ENCODE measurements around the gene FATE1.

Gene FATE1

DNA sequence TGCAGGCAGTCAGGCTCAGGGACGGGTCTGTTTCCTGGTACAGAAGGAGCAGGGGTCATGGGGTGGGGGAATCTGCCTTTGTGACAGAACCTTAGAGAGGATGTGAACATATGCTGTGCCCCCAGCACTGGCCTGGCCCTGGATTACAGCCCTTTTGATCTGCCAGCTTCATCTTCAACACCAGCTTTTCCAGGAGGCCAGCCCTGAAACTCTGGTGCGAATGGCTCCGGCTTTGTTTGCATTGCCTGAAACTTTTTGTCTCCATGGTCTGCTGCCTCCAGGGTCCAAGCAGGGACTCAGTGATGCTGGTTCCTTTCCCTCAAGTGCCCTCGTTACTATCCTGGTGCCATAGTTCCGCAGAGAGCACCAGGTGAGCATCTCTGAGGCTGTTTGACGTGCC is 20.9 kb downstream of the FATE1 start:
- FAIRE-seq (no peak), DNase-seq (ENCODE audit: insufficient read length, low spot score) (no peak)
- no peak for TF ChIP-seq POLR2A (IDR thresholded peaks at IDR 0.05; ENCODE audit: low read depth, low read length)
- no peak for TF ChIP-seq SPI1 (IDR thresholded peaks at IDR 0.05; ENCODE audit: low read depth, low read length)
- no peak for TF ChIP-seq PAX5 (IDR thresholded peaks at IDR 0.05; ENCODE audit: insufficient read depth, low read length, severe bottlenecking)
- TF ChIP-seq POU2F2 (IDR thresholded peaks at IDR 0.05; ENCODE audit: low read depth, low read length): no peak
- TF ChIP-seq TAF1 (IDR thresholded peaks at IDR 0.05; ENCODE audit: low read depth, low read length): no peak
- no peak for TF ChIP-seq POLR2AphosphoS5 (IDR thresholded peaks at IDR 0.05; ENCODE audit: low read depth, low read length)

GRCh38 chrX:151737494-151737893 is 21.7 kb downstream of the FATE1 start:
- no peak for FAIRE-seq
- no peak for DNase-seq (ENCODE audit: insufficient read length, low spot score)
- TF ChIP-seq PAX5 (IDR thresholded peaks at IDR 0.05; ENCODE audit: insufficient read depth, low read length, severe bottlenecking) (no peak), TAF1 (IDR thresholded peaks at IDR 0.05; ENCODE audit: low read depth, low read length) (no peak), POU2F2 (IDR thresholded peaks at IDR 0.05; ENCODE audit: low read depth, low read length) (no peak), POLR2A (IDR thresholded peaks at IDR 0.05; ENCODE audit: low read depth, low read length) (no peak), SPI1 (IDR thresholded peaks at IDR 0.05; ENCODE audit: low read depth, low read length) (no peak), POLR2AphosphoS5 (IDR thresholded peaks at IDR 0.05; ENCODE audit: low read depth, low read length) (no peak)

GRCh38 chrX:151738751-151739150 is 22.9 kb downstream of the FATE1 start:
- TF ChIP-seq SPI1 (IDR thresholded peaks at IDR 0.05; ENCODE audit: low read depth, low read length) (no peak), TAF1 (IDR thresholded peaks at IDR 0.05; ENCODE audit: low read depth, low read length) (no peak), POLR2A (IDR thresholded peaks at IDR 0.05; ENCODE audit: low read depth, low read length) (no peak), PAX5 (IDR thresholded peaks at IDR 0.05; ENCODE audit: insufficient read depth, low read length, severe bottlenecking) (no peak), POU2F2 (IDR thresholded peaks at IDR 0.05; ENCODE audit: low read depth, low read length) (no peak), POLR2AphosphoS5 (IDR thresholded peaks at IDR 0.05; ENCODE audit: low read depth, low read length) (no peak)
- no peak for FAIRE-seq
- DNase-seq (ENCODE audit: insufficient read length, low spot score): no peak

DNA sequence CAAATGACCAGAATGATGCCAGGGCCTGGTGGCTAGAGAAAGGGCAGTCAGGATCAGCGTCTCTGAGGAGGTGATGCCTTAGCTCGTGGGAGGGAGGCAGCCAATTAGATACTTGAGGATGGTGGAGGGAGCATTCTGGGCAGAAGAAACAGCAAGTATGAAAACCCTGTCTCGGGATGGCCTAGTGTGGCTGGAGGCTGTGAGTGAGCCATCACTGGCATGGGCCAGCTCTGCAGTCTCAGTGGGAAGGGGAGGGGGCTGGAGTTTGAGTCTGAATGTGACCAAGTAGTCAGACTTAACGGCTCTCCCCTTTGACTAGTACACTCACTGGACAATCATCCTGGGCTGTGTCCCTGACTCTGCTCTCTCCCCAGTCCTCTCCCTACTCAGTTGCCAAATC is 25.8 kb downstream of the FATE1 start:
- DNase-seq (ENCODE audit: insufficient read length, low spot score) (no peak), FAIRE-seq (no peak)
- TF ChIP-seq TAF1 (IDR thresholded peaks at IDR 0.05; ENCODE audit: low read depth, low read length): no peak
- TF ChIP-seq POU2F2 (IDR thresholded peaks at IDR 0.05; ENCODE audit: low read depth, low read length): no peak
- no peak for TF ChIP-seq POLR2AphosphoS5 (IDR thresholded peaks at IDR 0.05; ENCODE audit: low read depth, low read length)
- TF ChIP-seq PAX5 (IDR thresholded peaks at IDR 0.05; ENCODE audit: insufficient read depth, low read length, severe bottlenecking): no peak
- TF ChIP-seq SPI1 (IDR thresholded peaks at IDR 0.05; ENCODE audit: low read depth, low read length): no peak
- TF ChIP-seq POLR2A (IDR thresholded peaks at IDR 0.05; ENCODE audit: low read depth, low read length): no peak

GRCh38 chrX:151742311-151742710 is 26.5 kb downstream of the FATE1 start:
- DNase-seq (ENCODE audit: insufficient read length, low spot score): no peak
- TF ChIP-seq PAX5 (IDR thresholded peaks at IDR 0.05; ENCODE audit: insufficient read depth, low read length, severe bottlenecking): no peak
- TF ChIP-seq POLR2AphosphoS5 (IDR thresholded peaks at IDR 0.05; ENCODE audit: low read depth, low read length): no peak
- TF ChIP-seq POLR2A (IDR thresholded peaks at IDR 0.05; ENCODE audit: low read depth, low read length): no peak
- TF ChIP-seq SPI1 (IDR thresholded peaks at IDR 0.05; ENCODE audit: low read depth, low read length): no peak
- no peak for TF ChIP-seq POU2F2 (IDR thresholded peaks at IDR 0.05; ENCODE audit: low read depth, low read length)
- TF ChIP-seq TAF1 (IDR thresholded peaks at IDR 0.05; ENCODE audit: low read depth, low read length): no peak
- no peak for FAIRE-seq

- DNase-seq (ENCODE audit: insufficient read length, low spot score) (no peak), FAIRE-seq (no peak)
- no peak for TF ChIP-seq SPI1 (IDR thresholded peaks at IDR 0.05; ENCODE audit: low read depth, low read length)
- no peak for TF ChIP-seq TAF1 (IDR thresholded peaks at IDR 0.05; ENCODE audit: low read depth, low read length)
- TF ChIP-seq PAX5 (IDR thresholded peaks at IDR 0.05; ENCODE audit: insufficient read depth, low read length, severe bottlenecking): no peak
- no peak for TF ChIP-seq POLR2AphosphoS5 (IDR thresholded peaks at IDR 0.05; ENCODE audit: low read depth, low read length)
- TF ChIP-seq POU2F2 (IDR thresholded peaks at IDR 0.05; ENCODE audit: low read depth, low read length): no peak
- TF ChIP-seq POLR2A (IDR thresholded peaks at IDR 0.05; ENCODE audit: low read depth, low read length): no peak
Observed at GRCh38 chrX:151743651-151744470, 28.0 kb downstream of the FATE1 start.

DNA sequence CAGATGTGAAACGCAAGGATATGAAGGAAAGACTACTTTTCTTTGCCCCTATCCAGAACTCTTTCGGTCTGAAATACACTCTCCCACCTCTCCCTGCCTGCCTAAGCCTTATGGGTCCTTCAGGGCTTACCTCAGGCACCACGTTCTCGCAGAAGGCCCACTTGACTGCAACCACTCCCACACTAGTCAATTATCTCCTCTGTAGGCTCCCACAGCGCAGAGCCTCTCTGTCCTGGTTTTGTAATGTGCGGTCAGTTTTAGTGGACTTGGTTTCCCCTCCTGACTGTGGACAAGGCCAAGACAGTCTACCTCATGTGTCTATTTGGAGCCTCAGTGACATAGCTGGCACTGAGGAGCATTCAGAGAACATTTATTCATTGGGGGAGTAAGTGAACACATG is 29.8 kb downstream of the FATE1 start:
- FAIRE-seq (no peak), DNase-seq (ENCODE audit: insufficient read length, low spot score) (no peak)
- TF ChIP-seq PAX5 (IDR thresholded peaks at IDR 0.05; ENCODE audit: insufficient read depth, low read length, severe bottlenecking) (no peak), POLR2AphosphoS5 (IDR thresholded peaks at IDR 0.05; ENCODE audit: low read depth, low read length) (no peak), TAF1 (IDR thresholded peaks at IDR 0.05; ENCODE audit: low read depth, low read length) (no peak), POU2F2 (IDR thresholded peaks at IDR 0.05; ENCODE audit: low read depth, low read length) (no peak), POLR2A (IDR thresholded peaks at IDR 0.05; ENCODE audit: low read depth, low read length) (no peak), SPI1 (IDR thresholded peaks at IDR 0.05; ENCODE audit: low read depth, low read length) (no peak)

DNA sequence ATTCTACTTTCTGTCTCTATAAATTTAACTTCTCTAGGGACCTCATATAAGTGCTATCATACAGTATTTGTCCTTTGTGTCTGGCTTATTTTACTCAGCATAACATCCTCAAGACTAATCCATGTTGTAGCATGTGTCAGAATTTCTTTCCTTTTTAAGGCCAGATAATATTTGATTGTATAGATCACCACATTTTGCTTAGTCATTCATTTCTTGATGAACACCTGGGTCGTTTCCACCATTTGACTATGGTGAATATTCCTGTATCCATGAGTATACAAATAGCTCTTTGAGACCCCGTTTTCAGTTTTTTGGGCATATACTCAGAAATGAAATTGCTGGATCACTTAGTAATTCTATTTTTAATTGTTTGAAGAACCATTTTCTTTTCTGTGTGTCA is 30.7 kb downstream of the FATE1 start:
- no peak for FAIRE-seq
- TF ChIP-seq TAF1 (IDR thresholded peaks at IDR 0.05; ENCODE audit: low read depth, low read length): no peak
- no peak for TF ChIP-seq POLR2A (IDR thresholded peaks at IDR 0.05; ENCODE audit: low read depth, low read length)
- no peak for TF ChIP-seq SPI1 (IDR thresholded peaks at IDR 0.05; ENCODE audit: low read depth, low read length)
- TF ChIP-seq POLR2AphosphoS5 (IDR thresholded peaks at IDR 0.05; ENCODE audit: low read depth, low read length): no peak
- TF ChIP-seq PAX5 (IDR thresholded peaks at IDR 0.05; ENCODE audit: insufficient read depth, low read length, severe bottlenecking): no peak
- no peak for TF ChIP-seq POU2F2 (IDR thresholded peaks at IDR 0.05; ENCODE audit: low read depth, low read length)
- DNase-seq (ENCODE audit: insufficient read length, low spot score): no peak

- FAIRE-seq (no peak), DNase-seq (ENCODE audit: insufficient read length, low spot score) (no peak)
- no peak for TF ChIP-seq PAX5 (IDR thresholded peaks at IDR 0.05; ENCODE audit: insufficient read depth, low read length, severe bottlenecking)
- no peak for TF ChIP-seq POLR2A (IDR thresholded peaks at IDR 0.05; ENCODE audit: low read depth, low read length)
- TF ChIP-seq TAF1 (IDR thresholded peaks at IDR 0.05; ENCODE audit: low read depth, low read length): no peak
- no peak for TF ChIP-seq SPI1 (IDR thresholded peaks at IDR 0.05; ENCODE audit: low read depth, low read length)
- TF ChIP-seq POLR2AphosphoS5 (IDR thresholded peaks at IDR 0.05; ENCODE audit: low read depth, low read length): no peak
- TF ChIP-seq POU2F2 (IDR thresholded peaks at IDR 0.05; ENCODE audit: low read depth, low read length): no peak
Observed at GRCh38 chrX:151750511-151750910, 34.7 kb downstream of the FATE1 start.
